Embryonic facial prominence (tissue), 1 donor: ENCODE measurements around the gene TNIK.

Experiments
- DNase-seq: peaks from one replicate; pipeline ENCODE4 v3.0.0-alpha.2; 2016; ENCODE audit errors: extremely low spot score

TNIK gene

GRCh38 chr3:171459942-171460724 is at the start of gene TNIK:
Gene TNIK, minus strand, starts transcription at chr3:171460405. Its CDS starts 342 bp downstream, at chr3:171460063.
- peak; percentile 48 for DNase-seq

GRCh38 chr3:171508676-171509075 is 48.5 kb upstream of the TNIK start:
- DNase-seq: no peak

GRCh38 chr3:171508206-171508605 is 48.0 kb upstream of the TNIK start:
- no peak for DNase-seq

GRCh38 chr3:171506743-171507319 is 46.6 kb upstream of the TNIK start:
- no peak for DNase-seq

GRCh38 chr3:171505822-171506333 is 45.7 kb upstream of the TNIK start:
- no peak for DNase-seq

- DNase-seq: no peak
Observed at GRCh38 chr3:171504376-171504775, 44.2 kb upstream of the TNIK start.

GRCh38 chr3:171503817-171504216 is 43.6 kb upstream of the TNIK start:
- no peak for DNase-seq

- DNase-seq: no peak
Observed at GRCh38 chr3:171498921-171499320, 38.7 kb upstream of the TNIK start.

GRCh38 chr3:171497468-171497867 is 37.3 kb upstream of the TNIK start:
- DNase-seq: no peak

- DNase-seq: no peak
Observed at GRCh38 chr3:171495413-171495812, 35.2 kb upstream of the TNIK start.

GRCh38 chr3:171494457-171495109 is 34.4 kb upstream of the TNIK start:
- DNase-seq: no peak

GRCh38 chr3:171491361-171491760 is 31.2 kb upstream of the TNIK start:
- DNase-seq: no peak

GRCh38 chr3:171490901-171491300 is 30.7 kb upstream of the TNIK start:
- no peak for DNase-seq

- no peak for DNase-seq
Observed at GRCh38 chr3:171489348-171489747, 29.1 kb upstream of the TNIK start.

GRCh38 chr3:171488479-171488878 is 28.3 kb upstream of the TNIK start:
- DNase-seq: no peak

- no peak for DNase-seq
Observed at GRCh38 chr3:171487382-171487781, 27.2 kb upstream of the TNIK start.

GRCh38 chr3:171485338-171485737 is 25.1 kb upstream of the TNIK start:
- DNase-seq: no peak

GRCh38 chr3:171481011-171481410 is 20.8 kb upstream of the TNIK start:
- DNase-seq: no peak

GRCh38 chr3:171480526-171480925 is 20.3 kb upstream of the TNIK start:
- DNase-seq: no peak

GRCh38 chr3:171476532-171477102 is 16.4 kb upstream of the TNIK start:
- no peak for DNase-seq

GRCh38 chr3:171472552-171472951 is 12.3 kb upstream of the TNIK start:
- no peak for DNase-seq

- no peak for DNase-seq
Observed at GRCh38 chr3:171470714-171471227, 10.6 kb upstream of the TNIK start.
